ENCODE results near the gene ANO3. TPM values are rescaled to one million over a fixed set of nuclear protein-coding genes. Genes with fewer than 3 reads are reported as not detected.

ANO3 gene
- total and polyA plus RNA-seq, 2 of the 8 experiments (the other 6 are each of a cell fraction or from before 2014, with no cell fraction given) = not detected

- CTCF ChIA-PET (ENCODE audit: partially characterized antibody) = interaction anchor here (0.7 kb wide), 1 partner anchor 381 kb away, joined by 3 read pairs; no protein-coding TSS in a partner anchor
- no peaks in the 10 kb centered on the region for H4K20me1 ChIP-seq (replicated peaks in 1 of 2; ENCODE audit: control insufficient read depth in 1 of 2, insufficient read depth in 2 of 2, low read length in 2 of 2)
Measured at GRCh38 chr11:26677566-26677965, 345.6 kb downstream of the ANO3 start.

More at GRCh38 chr11:26677566-26677965, 345.6 kb downstream of the ANO3 start:
- H4K8ac ChIP-seq (ENCODE audit: extremely low read depth, insufficient read depth, low read length) = no peak overlapping the region
- H3K9me3 ChIP-seq (ENCODE audit: insufficient read depth in 2 of 2, low read depth in 1 of 2, low read length in 1 of 2) = no peaks in the 10 kb centered on the region
- no peak overlapping the region for H3K14ac ChIP-seq (ENCODE audit: insufficient read length)
- no peak overlapping the region for H3K23ac ChIP-seq (ENCODE audit: insufficient read length)
- no peak overlapping the region for H4K91ac ChIP-seq (replicated peaks; ENCODE audit: insufficient read length, low read length)
- no peak overlapping the region for H2AK5ac ChIP-seq (ENCODE audit: low read depth, low read length)
- H2BK20ac ChIP-seq (ENCODE audit: low read length) = no peak overlapping the region
- H3K27me3 ChIP-seq (replicated peaks in 1 of 4; ENCODE audit: control insufficient read depth in 3 of 4, extremely low read depth in 1 of 4, insufficient read depth in 3 of 4, low read length in 3 of 4) = no peaks in the 10 kb centered on the region
- H3K4me2 ChIP-seq (ENCODE audit: insufficient read depth in 1 of 2, low read depth in 2 of 2, low read length in 2 of 2) = no peak overlapping the region
- H3K27ac ChIP-seq (ENCODE audit: low read depth, low read length) = no peak overlapping the region
- H4K5ac ChIP-seq (ENCODE audit: insufficient read length, low read depth, low read length) = no peak overlapping the region
- H3K9ac ChIP-seq (replicated peaks in 1 of 4; ENCODE audit: extremely low read depth in 1 of 4, low read depth in 3 of 4, low read length in 3 of 4) = no peak overlapping the region
- no peaks in the 10 kb centered on the region for H3K36me3 ChIP-seq (ENCODE audit: control insufficient read depth in 2 of 4, insufficient read depth in 4 of 4, low read length in 3 of 4)
- H3K4ac ChIP-seq (replicated peaks; ENCODE audit: insufficient read length, low read depth, low read length) = no peak overlapping the region
- no peaks in the 10 kb centered on the region for H3K79me1 ChIP-seq (ENCODE audit: low read depth, low read length)
- no peaks in the 10 kb centered on the region for H3K4me1 ChIP-seq (replicated peaks in 1 of 4; ENCODE audit: control insufficient read depth in 3 of 4, insufficient read depth in 4 of 4, low read length in 3 of 4)
- H3K18ac ChIP-seq (ENCODE audit: extremely low read depth, low read length) = no peak overlapping the region
- H2BK5ac ChIP-seq (ENCODE audit: low read depth, low read length) = no peak overlapping the region
- TF ChIP-seq RXRA (IDR thresholded peaks at IDR 0.05; ENCODE audit: insufficient read depth, low read depth, low read length) (no peak), SAP30 (IDR thresholded peaks at IDR 0.05; ENCODE audit: insufficient read depth, insufficient replicate concordance, low read length) (no peak), GTF2F1 (IDR thresholded peaks at IDR 0.05; ENCODE audit: borderline replicate concordance, low read depth, low read length) (no peak), MAX (IDR thresholded peaks at IDR 0.05) (no peak), MAFK (IDR thresholded peaks at IDR 0.05; ENCODE audit: low read depth, low read length) (no peak), CEBPB (IDR thresholded peaks at IDR 0.05; ENCODE audit: low read depth, low read length) (no peak)
- H3K4me3 ChIP-seq (ENCODE audit: extremely low read depth in 1 of 4, insufficient read depth in 2 of 4, low read depth in 3 of 4, low read length in 4 of 4) = no peak overlapping the region
- DNase-seq (ENCODE audit: low read depth in 1 of 2, low spot score in 2 of 2) = no peak
- H2BK12ac ChIP-seq (ENCODE audit: low read depth, low read length) = no peak overlapping the region
- no peak for FAIRE-seq
- H3K23me2 ChIP-seq (ENCODE audit: low read depth, low read length) = no peaks in the 10 kb centered on the region; the same call in 1 of the 2 replicates
- no peak overlapping the region for H2BK120ac ChIP-seq (replicated peaks; ENCODE audit: low read depth, low read length)
- H3K56ac ChIP-seq (replicated peaks; ENCODE audit: insufficient read length, low read depth, low read length) = no peak overlapping the region
- H2BK15ac ChIP-seq (ENCODE audit: low read length) = no peak overlapping the region
- H2AFZ ChIP-seq (ENCODE audit: low read length) = no peak overlapping the region
- H3K79me2 ChIP-seq (ENCODE audit: control insufficient read depth in 1 of 2, insufficient read depth in 2 of 2, low read length in 2 of 2) = no peaks in the 10 kb centered on the region
- POLR2A ChIA-PET (ENCODE audit: partially characterized antibody) = no interaction called here
